ENCODE results near the gene NFX1.
"Not testable (repeated sequence)": the region's sequence is repeated elsewhere in the genome, so short reads cannot be mapped to it uniquely, and the experiment has no call there.

Gene NFX1

DNA sequence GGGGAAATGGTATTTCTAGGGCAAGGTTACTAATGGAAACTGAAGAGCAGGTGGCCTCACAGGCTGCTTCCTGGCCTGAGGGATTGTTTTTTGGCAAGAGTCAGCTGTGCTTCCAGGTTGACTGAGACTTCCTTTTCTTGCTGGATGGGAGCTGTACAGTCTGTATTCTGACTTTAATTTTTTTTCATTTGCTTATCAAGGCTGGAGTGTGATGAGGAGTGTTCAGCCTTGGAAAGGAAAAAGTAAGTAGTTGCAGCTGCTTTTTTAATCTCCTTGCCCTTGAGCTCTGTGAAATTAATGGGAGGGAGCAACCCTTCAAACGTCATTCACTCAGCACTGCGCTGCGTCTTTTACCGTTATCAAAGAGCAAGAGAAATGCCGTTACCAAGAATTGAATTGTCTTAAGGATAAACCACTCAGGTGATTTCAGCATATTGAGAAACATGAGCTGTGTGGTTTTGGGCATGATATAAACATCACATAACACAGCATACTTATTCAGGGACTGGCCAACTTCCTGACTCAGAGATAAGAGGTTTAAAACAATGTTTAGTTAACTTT, 64.4 kb downstream of the NFX1 start:
- Histone ChIP-seq H3K9ac (ENCODE audit: low read length) (no peak overlapping the region), H3K36me3 (ENCODE audit: control insufficient read depth, insufficient read depth, low read length) (peaks cover 26% of the 10 kb centered on the region), H3K4me3 (ENCODE audit: low read depth, low read length) (no peak overlapping the region), H3K27me3 (ENCODE audit: control insufficient read depth, insufficient read depth, low read length) (no peaks in the 10 kb centered on the region), H3K4me1 (ENCODE audit: control insufficient read depth, insufficient read depth, low read length) (no peaks in the 10 kb centered on the region), H3K27ac (ENCODE audit: low read depth, low read length) (no peak overlapping the region), H3K9me3 (ENCODE audit: control insufficient read depth, insufficient read depth, low read depth, low read length) (no peaks in the 10 kb centered on the region)

- no peak overlapping the region for H3K27ac ChIP-seq (ENCODE audit: low read depth, low read length)
- no peak overlapping the region for H3K4me3 ChIP-seq (ENCODE audit: low read depth, low read length)
- H3K9ac ChIP-seq (ENCODE audit: low read length) = no peak overlapping the region
- H3K36me3 ChIP-seq (ENCODE audit: control insufficient read depth, insufficient read depth, low read length) = peaks cover 26% of the 10 kb centered on the region
- no peaks in the 10 kb centered on the region for H3K4me1 ChIP-seq (ENCODE audit: control insufficient read depth, insufficient read depth, low read length)
- H3K27me3 ChIP-seq (ENCODE audit: control insufficient read depth, insufficient read depth, low read length) = no peaks in the 10 kb centered on the region
- H3K9me3 ChIP-seq (ENCODE audit: control insufficient read depth, insufficient read depth, low read depth, low read length) = no peaks in the 10 kb centered on the region
These were observed 65.6 kb downstream of the NFX1 start for GRCh38 chr9:33355933-33356332.

- not testable (repeated sequence) for H3K4me1 ChIP-seq (ENCODE audit: control insufficient read depth, insufficient read depth, low read length); H3K27me3 ChIP-seq (ENCODE audit: control insufficient read depth, insufficient read depth, low read length); H3K9me3 ChIP-seq (ENCODE audit: control insufficient read depth, insufficient read depth, low read depth, low read length); H3K4me3 ChIP-seq (ENCODE audit: low read depth, low read length); H3K27ac ChIP-seq (ENCODE audit: low read depth, low read length); H3K9ac ChIP-seq (ENCODE audit: low read length)
- peaks cover 23% of the 10 kb centered on the region for H3K36me3 ChIP-seq (ENCODE audit: control insufficient read depth, insufficient read depth, low read length)
These were observed 68.3 kb downstream of the NFX1 start for GRCh38 chr9:33358641-33359040.

DNA sequence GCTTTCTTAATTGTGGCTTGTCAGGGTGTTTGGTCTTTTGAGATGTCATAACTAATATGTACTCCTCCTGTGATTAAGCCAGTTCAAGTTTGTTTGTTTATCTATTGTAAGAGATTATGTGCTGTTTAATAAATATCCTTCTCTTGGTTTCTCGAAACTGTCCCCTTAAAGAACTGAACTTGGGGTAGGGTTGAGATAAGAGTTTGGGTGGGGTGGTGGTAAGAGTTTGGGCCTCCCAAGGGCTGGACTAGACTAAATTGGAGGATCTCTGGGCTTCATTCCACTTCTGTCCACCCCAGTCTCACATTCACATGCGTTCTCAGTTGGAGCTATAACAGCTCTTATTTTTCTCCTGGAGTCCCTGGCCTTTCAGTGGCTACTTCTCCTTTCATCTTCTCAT, 73.8 kb downstream of the NFX1 start:
- no peaks in the 10 kb centered on the region for H3K9me3 ChIP-seq (ENCODE audit: control insufficient read depth, insufficient read depth, low read depth, low read length)
- peaks cover 42% of the 10 kb centered on the region for H3K36me3 ChIP-seq (ENCODE audit: control insufficient read depth, insufficient read depth, low read length)
- H3K4me3 ChIP-seq (ENCODE audit: low read depth, low read length) = no peak overlapping the region
- no peak overlapping the region for H3K9ac ChIP-seq (ENCODE audit: low read length)
- no peak overlapping the region for H3K27ac ChIP-seq (ENCODE audit: low read depth, low read length)
- no peaks in the 10 kb centered on the region for H3K4me1 ChIP-seq (ENCODE audit: control insufficient read depth, insufficient read depth, low read length)
- H3K27me3 ChIP-seq (ENCODE audit: control insufficient read depth, insufficient read depth, low read length) = no peaks in the 10 kb centered on the region

DNA sequence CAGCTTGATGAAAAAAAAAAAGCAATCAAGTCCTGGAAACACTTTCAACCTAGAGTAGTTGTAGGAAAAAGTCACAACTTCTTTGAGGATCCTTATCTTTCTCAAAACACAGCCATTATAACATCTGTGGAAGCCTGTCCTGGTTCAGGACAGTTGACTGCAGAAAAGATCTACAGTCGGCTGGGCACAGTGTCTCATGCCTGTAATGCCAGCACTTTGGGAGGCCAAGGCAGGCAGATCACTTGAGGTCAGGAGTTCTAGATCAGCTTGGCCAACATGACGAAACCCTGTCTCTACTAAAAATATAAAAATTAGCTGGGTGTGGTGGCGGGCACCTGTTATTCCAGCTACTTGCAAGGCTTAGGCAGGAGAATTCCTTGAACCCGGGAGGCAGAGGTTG, 74.5 kb downstream of the NFX1 start:
- peaks cover 47% of the 10 kb centered on the region for H3K36me3 ChIP-seq (ENCODE audit: control insufficient read depth, insufficient read depth, low read length)
- not testable (repeated sequence) for H3K4me3 ChIP-seq (ENCODE audit: low read depth, low read length); H3K27ac ChIP-seq (ENCODE audit: low read depth, low read length)

DNA sequence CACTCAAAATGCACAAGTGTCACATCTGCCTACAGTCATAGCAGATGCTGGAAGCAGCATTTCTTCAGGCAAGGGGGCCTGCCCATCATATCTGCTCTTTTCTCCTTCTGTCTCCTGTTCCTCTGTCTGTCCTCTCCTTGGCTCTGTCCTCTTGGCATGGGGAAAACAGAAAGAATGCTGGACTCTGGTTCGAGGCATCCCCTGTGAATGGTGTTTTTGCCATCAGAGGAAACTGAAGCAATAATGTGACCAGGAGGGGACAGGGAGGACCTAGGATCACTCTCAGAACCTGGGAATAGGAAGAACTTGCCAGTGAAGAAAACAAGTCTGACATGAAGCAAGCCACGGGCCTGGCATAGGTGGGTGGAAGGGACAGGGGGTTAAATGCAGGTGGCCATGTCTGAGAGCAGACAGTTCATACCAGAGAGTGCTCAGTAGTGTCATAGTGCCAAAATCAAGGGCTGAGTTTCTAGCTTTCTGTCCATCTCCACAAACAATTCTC, 76.7 kb downstream of the NFX1 start:
- no peaks in the 10 kb centered on the region for H3K9me3 ChIP-seq (ENCODE audit: control insufficient read depth, insufficient read depth, low read depth, low read length)
- H3K9ac ChIP-seq (ENCODE audit: low read length) = no peak overlapping the region
- H3K4me3 ChIP-seq (ENCODE audit: low read depth, low read length) = no peak overlapping the region
- H3K36me3 ChIP-seq (ENCODE audit: control insufficient read depth, insufficient read depth, low read length) = peaks cover 68% of the 10 kb centered on the region
- H3K27ac ChIP-seq (ENCODE audit: low read depth, low read length) = no peak overlapping the region
- H3K4me1 ChIP-seq (ENCODE audit: control insufficient read depth, insufficient read depth, low read length) = no peaks in the 10 kb centered on the region
- H3K27me3 ChIP-seq (ENCODE audit: control insufficient read depth, insufficient read depth, low read length) = no peaks in the 10 kb centered on the region

More for the DNA sequence above, 74.5 kb downstream of the NFX1 start:
- not testable (repeated sequence) for H3K9ac ChIP-seq (ENCODE audit: low read length); H3K4me1 ChIP-seq (ENCODE audit: control insufficient read depth, insufficient read depth, low read length); H3K9me3 ChIP-seq (ENCODE audit: control insufficient read depth, insufficient read depth, low read depth, low read length); H3K27me3 ChIP-seq (ENCODE audit: control insufficient read depth, insufficient read depth, low read length)

DNA sequence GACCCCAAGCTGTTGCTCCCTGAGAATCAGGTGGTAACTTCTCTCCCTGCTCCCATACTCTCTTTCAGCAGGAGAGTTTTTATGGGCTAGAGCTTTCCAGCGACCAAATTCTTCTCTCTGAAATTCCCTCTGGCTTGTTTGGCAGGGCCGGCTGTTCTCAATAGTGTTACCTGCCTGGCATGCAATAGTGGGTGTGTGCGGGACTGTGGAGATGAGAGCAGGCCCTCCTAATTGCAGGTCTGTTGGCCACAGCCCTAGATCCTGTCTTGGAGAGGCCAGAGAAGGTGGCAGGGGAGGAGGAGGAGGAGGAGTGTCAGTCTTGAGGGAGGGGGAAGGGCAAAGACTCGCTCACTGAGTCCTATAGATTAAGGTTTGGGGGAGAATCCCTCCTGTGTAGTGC, 82.6 kb downstream of the NFX1 start:
- Histone ChIP-seq H3K4me3 (ENCODE audit: low read depth, low read length) (no peak overlapping the region), H3K27me3 (ENCODE audit: control insufficient read depth, insufficient read depth, low read length) (no peaks in the 10 kb centered on the region), H3K27ac (ENCODE audit: low read depth, low read length) (no peak overlapping the region), H3K9ac (ENCODE audit: low read length) (no peak overlapping the region), H3K36me3 (ENCODE audit: control insufficient read depth, insufficient read depth, low read length) (peaks cover 33% of the 10 kb centered on the region), H3K4me1 (ENCODE audit: control insufficient read depth, insufficient read depth, low read length) (peaks cover 16% of the 10 kb centered on the region), H3K9me3 (ENCODE audit: control insufficient read depth, insufficient read depth, low read depth, low read length) (no peaks in the 10 kb centered on the region)

DNA sequence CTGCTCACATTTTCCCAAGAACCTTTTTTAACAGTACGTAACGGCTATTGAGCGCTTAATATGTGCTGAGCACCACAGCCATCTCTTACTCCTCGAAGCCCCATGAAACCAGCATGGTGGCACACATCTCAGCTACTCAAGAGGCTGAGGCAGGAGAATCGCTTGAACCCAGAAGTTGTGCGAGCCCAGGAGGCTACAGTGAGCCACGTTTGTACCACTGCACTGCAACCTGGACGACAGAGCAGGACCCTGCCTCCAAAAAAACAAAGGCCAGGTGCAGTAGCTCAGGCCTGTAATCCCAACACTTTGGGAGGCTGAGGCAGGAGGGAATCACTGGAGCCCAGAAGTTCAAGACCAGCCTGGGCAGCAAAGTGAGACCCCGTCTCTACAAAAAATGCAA, 83.9 kb downstream of the NFX1 start:
- Histone ChIP-seq H3K9ac (ENCODE audit: low read length) (no peak overlapping the region), H3K4me1 (ENCODE audit: control insufficient read depth, insufficient read depth, low read length) (peaks cover 16% of the 10 kb centered on the region), H3K9me3 (ENCODE audit: control insufficient read depth, insufficient read depth, low read depth, low read length) (no peaks in the 10 kb centered on the region), H3K36me3 (ENCODE audit: control insufficient read depth, insufficient read depth, low read length) (peaks cover 27% of the 10 kb centered on the region), H3K27me3 (ENCODE audit: control insufficient read depth, insufficient read depth, low read length) (no peaks in the 10 kb centered on the region), H3K27ac (ENCODE audit: low read depth, low read length) (no peak overlapping the region), H3K4me3 (ENCODE audit: low read depth, low read length) (no peak overlapping the region)

- H3K4me3 ChIP-seq (ENCODE audit: low read depth, low read length) = peak overlapping the region; percentile 10; the same call in 1 of the 2 replicates
- H3K36me3 ChIP-seq (ENCODE audit: control insufficient read depth, insufficient read depth, low read length) = peaks cover 23% of the 10 kb centered on the region
- H3K4me1 ChIP-seq (ENCODE audit: control insufficient read depth, insufficient read depth, low read length) = peaks cover 16% of the 10 kb centered on the region
- H3K9ac ChIP-seq (ENCODE audit: low read length) = no peak overlapping the region
- no peaks in the 10 kb centered on the region for H3K27me3 ChIP-seq (ENCODE audit: control insufficient read depth, insufficient read depth, low read length)
- no peak overlapping the region for H3K27ac ChIP-seq (ENCODE audit: low read depth, low read length)
- H3K9me3 ChIP-seq (ENCODE audit: control insufficient read depth, insufficient read depth, low read depth, low read length) = no peaks in the 10 kb centered on the region
These were observed 84.4 kb downstream of the NFX1 start for GRCh38 chr9:33374634-33375237.

DNA sequence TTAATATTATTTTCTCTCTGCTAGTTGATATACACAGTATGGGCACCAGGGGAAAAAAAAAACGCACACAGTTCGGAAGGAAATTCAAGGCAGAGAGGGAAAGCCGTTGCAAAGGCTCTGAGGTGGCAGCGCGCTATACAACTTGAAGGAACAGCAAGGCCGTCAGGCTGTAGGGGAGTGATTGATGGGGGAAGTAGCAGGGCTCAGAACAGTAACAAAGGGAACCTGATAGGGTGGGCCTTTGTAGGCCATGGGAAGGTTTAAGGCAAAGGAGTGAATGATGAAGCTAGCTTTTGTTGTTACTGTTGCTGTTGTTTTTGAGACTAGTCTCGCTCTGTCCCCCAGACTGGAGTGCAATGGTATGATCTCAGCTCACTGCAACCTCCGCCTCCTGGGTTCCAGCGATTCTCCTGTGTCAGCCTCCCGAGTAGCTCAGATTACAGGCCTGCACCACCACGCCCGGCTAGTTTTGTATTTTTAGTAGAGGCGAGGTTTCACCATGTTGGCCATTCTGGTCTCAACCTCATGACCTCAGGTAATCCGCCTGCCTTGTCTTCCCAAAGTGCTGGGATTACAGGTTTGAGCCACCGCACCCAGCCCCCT, 85.0 kb downstream of the NFX1 start:
- no peaks in the 10 kb centered on the region for H3K27me3 ChIP-seq (ENCODE audit: control insufficient read depth, insufficient read depth, low read length)
- peak overlapping the region; percentile 24; the same call in 1 of the 2 replicates for H3K27ac ChIP-seq (ENCODE audit: low read depth, low read length)
- H3K4me3 ChIP-seq (ENCODE audit: low read depth, low read length) = peak overlapping the region; percentile 10; the same call in 1 of the 2 replicates

DNA sequence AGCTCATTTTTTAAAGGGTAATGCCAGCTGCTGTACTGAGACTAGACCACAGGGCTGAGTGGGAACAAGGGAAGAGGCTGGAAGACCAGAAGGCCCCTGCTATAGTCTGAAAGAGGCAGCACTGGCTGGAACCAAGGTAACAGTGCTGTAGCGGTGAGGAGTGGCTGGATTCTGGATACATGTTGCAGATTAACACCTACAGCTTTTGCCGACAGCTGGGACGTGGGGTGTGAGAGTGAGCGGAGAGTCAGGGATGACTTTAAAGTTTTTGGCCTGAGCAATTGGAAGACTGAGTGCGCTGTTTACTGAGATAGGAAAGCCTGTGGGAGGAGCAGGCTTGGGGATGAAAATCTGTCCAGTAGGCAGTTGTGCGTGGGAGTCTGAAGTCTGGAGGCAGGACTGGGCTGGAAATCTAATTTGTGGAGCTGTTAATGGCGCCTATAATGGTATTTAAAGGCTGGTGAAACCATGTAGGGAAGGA, 85.6 kb downstream of the NFX1 start:
- Histone ChIP-seq H3K27me3 (ENCODE audit: control insufficient read depth, insufficient read depth, low read length) (no peaks in the 10 kb centered on the region), H3K36me3 (ENCODE audit: control insufficient read depth, insufficient read depth, low read length) (peaks cover 11% of the 10 kb centered on the region), H3K9me3 (ENCODE audit: control insufficient read depth, insufficient read depth, low read depth, low read length) (no peaks in the 10 kb centered on the region), H3K4me3 (ENCODE audit: low read depth, low read length) (no peak overlapping the region), H3K27ac (ENCODE audit: low read depth, low read length) (no peak overlapping the region), H3K4me1 (ENCODE audit: control insufficient read depth, insufficient read depth, low read length) (peaks cover 18% of the 10 kb centered on the region), H3K9ac (ENCODE audit: low read length) (no peak overlapping the region)

More for the DNA sequence above, 85.0 kb downstream of the NFX1 start:
- Histone ChIP-seq H3K9ac (ENCODE audit: low read length) (peak overlapping the region; percentile 70), H3K4me1 (ENCODE audit: control insufficient read depth, insufficient read depth, low read length) (peaks cover 16% of the 10 kb centered on the region), H3K9me3 (ENCODE audit: control insufficient read depth, insufficient read depth, low read depth, low read length) (no peaks in the 10 kb centered on the region), H3K36me3 (ENCODE audit: control insufficient read depth, insufficient read depth, low read length) (peaks cover 17% of the 10 kb centered on the region)
